HG03457 (cell line): ENCODE data around the gene MAN2B2.

Experiments used
- ATAC-seq: cut with Tn5 transposase; IDR thresholded peaks from one replicate; pipeline ENCODE4 v1.9.1; 2021; ENCODE audit warnings: moderate number of reproducible peaks; ENCODE audit not compliant: unreplicated experiment

The MAN2B2 gene

GRCh38 chr4:6574747-6575502 is at the start of gene MAN2B2:
Gene MAN2B2, plus strand, starts transcription at chr4:6575189. Its CDS starts 22 bp downstream, at chr4:6575211.
- ATAC-seq = peak; percentile 93

- no peak for ATAC-seq
Observed at GRCh38 chr4:6525474-6525873, 49.5 kb upstream of the MAN2B2 start.

- ATAC-seq = no peak
Observed at GRCh38 chr4:6526156-6526555, 48.8 kb upstream of the MAN2B2 start.

GRCh38 chr4:6526671-6527091 is 48.3 kb upstream of the MAN2B2 start:
- no peak for ATAC-seq

- no peak for ATAC-seq
Observed at GRCh38 chr4:6527259-6527658, 47.7 kb upstream of the MAN2B2 start.

- no peak for ATAC-seq
Observed at GRCh38 chr4:6527683-6528595, 47.0 kb upstream of the MAN2B2 start.

GRCh38 chr4:6529021-6529420 is 46.0 kb upstream of the MAN2B2 start:
- no peak for ATAC-seq

GRCh38 chr4:6530301-6530700 is 44.7 kb upstream of the MAN2B2 start:
- ATAC-seq = no peak

- ATAC-seq = no peak
Observed at GRCh38 chr4:6530964-6531363, 44.0 kb upstream of the MAN2B2 start.

- ATAC-seq = no peak
Observed at GRCh38 chr4:6532102-6532501, 42.9 kb upstream of the MAN2B2 start.

GRCh38 chr4:6532658-6533057 is 42.3 kb upstream of the MAN2B2 start:
- no peak for ATAC-seq

GRCh38 chr4:6534050-6534449 is 40.9 kb upstream of the MAN2B2 start:
- ATAC-seq = no peak

- no peak for ATAC-seq
Observed at GRCh38 chr4:6534618-6535328, 40.2 kb upstream of the MAN2B2 start.

- no peak for ATAC-seq
Observed at GRCh38 chr4:6535329-6535692, 39.7 kb upstream of the MAN2B2 start.

- ATAC-seq = no peak
Observed at GRCh38 chr4:6535706-6536105, 39.3 kb upstream of the MAN2B2 start.

GRCh38 chr4:6538111-6538510 is 36.9 kb upstream of the MAN2B2 start:
- ATAC-seq = no peak

- ATAC-seq = no peak
Observed at GRCh38 chr4:6538575-6538974, 36.4 kb upstream of the MAN2B2 start.

GRCh38 chr4:6539009-6539764 is 35.8 kb upstream of the MAN2B2 start:
- ATAC-seq = no peak

- no peak for ATAC-seq
Observed at GRCh38 chr4:6540879-6541278, 34.1 kb upstream of the MAN2B2 start.

GRCh38 chr4:6541789-6542188 is 33.2 kb upstream of the MAN2B2 start:
- ATAC-seq = no peak

- no peak for ATAC-seq
Observed at GRCh38 chr4:6542951-6543350, 32.0 kb upstream of the MAN2B2 start.
